ENCODE results near the gene CNTN4.

Gene CNTN4

GRCh38 chr3:2823437-2824211, 725.0 kb downstream of the CNTN4 start:
- no peak for DNase-seq

GRCh38 chr3:2826036-2826435, 727.4 kb downstream of the CNTN4 start:
- no peak for DNase-seq

GRCh38 chr3:2826453-2826852, 727.8 kb downstream of the CNTN4 start:
- no peak for DNase-seq

- no peak for DNase-seq
These were observed 738.6 kb downstream of the CNTN4 start for GRCh38 chr3:2837239-2837638.

- DNase-seq: no peak
These were observed 739.2 kb downstream of the CNTN4 start for GRCh38 chr3:2837910-2838309.

DNA sequence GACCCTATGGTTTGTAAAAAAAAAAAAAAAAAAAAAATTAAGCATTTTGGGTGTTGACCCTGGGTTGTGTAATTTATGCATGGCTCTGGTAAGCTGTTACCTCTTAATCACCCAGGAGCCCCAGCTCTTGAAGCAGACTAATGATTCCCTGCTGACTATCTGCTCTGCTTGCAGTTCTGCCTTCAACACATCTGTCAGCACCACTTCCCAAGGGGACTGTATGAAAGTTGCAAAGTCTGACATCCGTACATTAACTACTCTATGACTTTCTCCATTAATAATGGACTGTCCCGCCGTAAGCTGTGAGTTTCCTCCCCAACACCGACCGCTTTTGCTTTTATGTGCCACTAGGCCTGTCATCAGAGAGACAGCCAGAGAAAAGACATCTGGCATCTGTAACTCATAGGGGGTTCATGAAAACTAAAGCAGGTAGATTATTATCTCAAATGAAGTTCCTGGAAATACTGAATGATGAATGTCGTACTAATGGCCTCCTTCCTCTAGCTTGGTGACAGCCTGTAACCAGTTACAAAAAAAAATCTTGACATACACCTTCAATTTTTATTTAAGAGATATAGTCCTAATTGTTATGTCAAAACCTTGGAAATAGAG, 740.0 kb downstream of the CNTN4 start:
- no peak for DNase-seq

DNA sequence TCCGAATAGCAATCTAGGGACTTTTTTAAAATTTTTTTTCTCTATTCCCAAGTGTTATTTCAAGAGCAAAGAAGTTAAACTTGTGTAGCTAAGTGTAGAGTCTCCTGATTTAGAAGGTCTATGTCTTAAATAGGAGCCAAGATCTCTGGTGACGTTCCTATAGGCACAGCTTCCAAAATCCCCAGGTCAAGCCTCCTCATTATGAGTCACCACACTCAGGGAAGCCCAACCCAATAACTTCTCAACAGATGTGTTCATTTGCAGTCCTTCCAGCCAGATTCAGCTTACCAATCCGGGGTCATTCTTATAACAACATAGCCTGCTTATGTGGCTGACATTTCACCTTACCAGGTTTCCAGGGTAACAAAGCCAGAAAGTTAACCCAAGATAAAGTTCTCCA, 741.2 kb downstream of the CNTN4 start:
- no peak for DNase-seq

- no peak for DNase-seq
These were observed 748.6 kb downstream of the CNTN4 start for GRCh38 chr3:2847062-2847841.

DNA sequence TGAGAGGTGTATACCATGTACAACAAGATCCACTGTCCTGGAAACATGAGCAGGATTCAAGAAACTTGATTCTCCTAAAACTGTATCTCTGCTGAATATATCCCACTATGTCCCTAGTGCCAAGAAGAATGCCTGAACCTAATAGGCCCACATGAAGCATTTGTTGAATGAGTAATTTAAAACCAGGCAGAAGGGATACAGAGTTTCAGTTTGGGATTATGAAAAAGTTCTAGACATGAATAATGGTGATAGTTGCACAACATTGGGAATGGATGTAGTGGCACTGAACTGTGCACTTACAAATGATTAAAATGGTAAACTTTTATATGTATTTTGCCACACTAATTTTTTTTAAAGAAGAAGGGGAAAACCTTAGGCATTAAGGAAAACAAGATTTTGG, 750.4 kb downstream of the CNTN4 start:
- DNase-seq: no peak

DNA sequence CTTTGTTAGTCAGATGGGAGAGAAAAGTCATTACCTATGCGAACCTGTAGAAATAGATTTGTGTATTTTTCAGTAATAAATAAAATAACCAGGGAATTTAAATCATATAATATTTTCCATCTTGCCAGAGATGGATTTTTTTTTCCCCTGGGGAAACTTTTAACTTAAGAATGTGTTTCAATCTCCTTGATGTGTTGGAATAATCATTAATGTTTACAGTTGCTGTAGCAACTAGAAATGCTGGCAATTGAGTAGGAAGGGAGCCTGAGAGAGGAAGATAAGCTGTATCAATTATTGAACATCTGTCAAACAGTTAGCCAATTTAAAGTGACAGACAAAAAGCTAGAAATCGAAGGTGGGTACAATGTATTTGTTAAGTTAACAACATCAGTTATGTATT, 752.0 kb downstream of the CNTN4 start:
- no peak for DNase-seq

- no peak for DNase-seq
These were observed 752.7 kb downstream of the CNTN4 start for GRCh38 chr3:2851361-2851760.

DNA sequence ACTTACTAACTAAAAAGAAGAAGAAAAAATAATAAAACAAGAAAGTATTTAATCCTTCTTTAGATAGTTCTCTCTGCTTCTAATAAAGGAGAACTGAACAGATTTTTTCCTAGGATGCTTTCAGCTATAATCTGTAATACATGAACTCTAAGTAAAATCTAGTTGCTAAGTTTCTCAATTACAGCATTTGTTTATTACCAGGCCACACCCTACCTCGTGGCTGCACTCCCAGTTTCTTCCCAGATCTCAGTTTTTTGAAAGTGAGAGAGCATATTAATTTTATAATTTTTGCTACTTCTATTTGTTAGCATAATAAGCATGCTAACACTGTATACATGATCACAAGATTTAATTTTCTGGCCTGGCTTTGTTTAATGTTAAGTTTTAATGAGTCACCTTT, 753.2 kb downstream of the CNTN4 start:
- DNase-seq: no peak

DNA sequence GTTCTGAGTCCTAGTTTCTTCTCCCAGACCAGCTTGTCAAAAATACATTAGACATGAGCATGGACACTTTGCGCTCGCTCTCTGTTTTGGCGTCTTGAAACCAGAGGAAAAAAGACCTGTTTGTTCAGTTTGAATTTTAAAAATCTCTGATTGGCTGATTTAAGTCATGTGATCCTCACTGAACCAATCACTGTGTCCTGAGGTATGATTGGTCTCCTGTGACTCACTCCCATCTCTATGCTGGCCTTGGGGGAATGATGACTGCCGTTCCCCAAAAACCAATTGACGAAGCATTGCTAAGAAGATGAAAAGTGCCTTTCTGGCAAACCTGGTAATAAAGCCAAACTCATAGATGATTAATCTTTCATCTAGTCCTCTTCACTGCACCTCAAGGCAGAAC, 755.0 kb downstream of the CNTN4 start:
- DNase-seq: no peak

- peak; percentile 10 for DNase-seq
These were observed 757.8 kb downstream of the CNTN4 start for GRCh38 chr3:2856138-2857133.

GRCh38 chr3:2860626-2861025, 762.0 kb downstream of the CNTN4 start:
- no peak for DNase-seq

DNA sequence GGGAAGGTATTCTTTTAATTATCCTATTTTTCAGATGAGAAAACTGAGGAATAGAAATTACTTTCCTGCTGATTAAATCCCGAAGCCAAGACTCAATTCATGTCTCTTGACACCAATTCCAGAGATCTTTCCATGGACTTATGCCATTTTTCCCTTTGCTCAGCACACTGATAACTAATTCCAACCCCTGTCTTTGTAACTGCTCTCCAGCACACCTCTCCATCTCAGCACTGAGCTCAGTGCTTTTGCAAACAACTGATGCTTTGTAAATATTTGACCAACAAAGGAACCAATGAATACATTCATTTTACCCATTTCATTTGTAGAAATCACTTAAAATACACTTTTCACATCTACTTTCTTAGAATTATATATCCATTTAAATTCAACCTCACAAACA, 762.5 kb downstream of the CNTN4 start:
- DNase-seq: no peak

GRCh38 chr3:2861920-2862319, 763.3 kb downstream of the CNTN4 start:
- DNase-seq: no peak

GRCh38 chr3:2862366-2862765, 763.7 kb downstream of the CNTN4 start:
- no peak for DNase-seq

- DNase-seq: no peak
These were observed 764.5 kb downstream of the CNTN4 start for GRCh38 chr3:2863127-2863526.

- no peak for DNase-seq
These were observed 771.2 kb downstream of the CNTN4 start for GRCh38 chr3:2869905-2870304.

- no peak for DNase-seq
These were observed 772.2 kb downstream of the CNTN4 start for GRCh38 chr3:2870724-2871333.

GRCh38 chr3:2872884-2873283, 774.2 kb downstream of the CNTN4 start:
- no peak for DNase-seq
